ENCODE data around the gene DTNBP1.

GRCh38 chr6:15499125-15499524 lies 163.7 kb downstream of the DTNBP1 start:
- TF ChIP-seq CTCF (conservative IDR thresholded peaks at IDR 0.05; ENCODE audit: low read length) (no peak), EZH2phosphoT487 (IDR thresholded peaks at IDR 0.05; ENCODE audit: borderline replicate concordance, low read depth, low read length) (no peak)

Measured in OCI-LY7 (cell line).